ENCODE data around the gene CHMP4A.
"Not testable (repeated sequence)": the region's sequence is repeated elsewhere in the genome, so short reads cannot be mapped to it uniquely, and the experiment has no call there.

Gene CHMP4A

DNA sequence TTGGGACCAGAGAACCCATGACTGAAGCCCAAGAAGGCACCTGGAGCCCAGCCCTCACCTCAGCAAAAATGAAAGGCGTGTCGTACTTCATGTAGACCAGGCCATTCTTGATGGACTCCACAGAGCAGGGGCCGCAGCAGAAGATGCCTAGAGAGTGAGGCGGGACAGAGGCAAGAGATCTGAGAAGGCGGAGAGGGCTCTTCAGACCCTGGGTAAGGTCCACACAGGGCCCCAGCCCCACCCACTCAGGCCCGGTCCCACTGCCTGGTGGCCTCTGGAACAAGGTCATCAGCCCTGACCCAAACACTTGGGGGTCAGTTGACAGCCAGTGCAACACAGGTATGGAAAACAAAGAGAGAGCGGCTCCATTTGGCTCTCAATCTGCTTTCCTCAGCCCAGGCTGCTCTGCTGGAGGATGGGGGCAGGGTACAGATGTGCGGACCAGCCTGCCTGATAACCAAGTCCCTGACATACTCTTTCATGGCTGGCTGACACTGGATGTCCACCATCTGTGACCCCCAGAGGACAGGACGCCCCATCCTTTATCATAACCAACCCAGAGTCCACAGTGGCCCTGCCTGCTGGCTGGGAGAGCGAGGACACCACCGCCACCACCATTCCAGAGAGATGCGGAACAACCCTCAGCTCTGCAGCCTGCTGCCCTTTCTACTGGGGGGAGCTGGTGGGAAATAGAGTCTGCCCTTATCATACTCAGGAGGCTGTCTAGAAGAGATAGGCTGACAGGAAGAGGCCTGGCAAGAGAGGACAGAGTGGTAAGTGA, 42.8 kb upstream of the CHMP4A start:
- DNase-seq (ENCODE audit: insufficient read length): no peak
- TF ChIP-seq POLR2A (IDR thresholded peaks at IDR 0.05; ENCODE audit: low read depth, low read length) (no peak), TAF1 (IDR thresholded peaks at IDR 0.05; ENCODE audit: borderline replicate concordance, low read depth, low read length) (no peak), POLR2AphosphoS5 (IDR thresholded peaks at IDR 0.05; ENCODE audit: low read depth, low read length) (no peak)
- FAIRE-seq: no peak

DNA sequence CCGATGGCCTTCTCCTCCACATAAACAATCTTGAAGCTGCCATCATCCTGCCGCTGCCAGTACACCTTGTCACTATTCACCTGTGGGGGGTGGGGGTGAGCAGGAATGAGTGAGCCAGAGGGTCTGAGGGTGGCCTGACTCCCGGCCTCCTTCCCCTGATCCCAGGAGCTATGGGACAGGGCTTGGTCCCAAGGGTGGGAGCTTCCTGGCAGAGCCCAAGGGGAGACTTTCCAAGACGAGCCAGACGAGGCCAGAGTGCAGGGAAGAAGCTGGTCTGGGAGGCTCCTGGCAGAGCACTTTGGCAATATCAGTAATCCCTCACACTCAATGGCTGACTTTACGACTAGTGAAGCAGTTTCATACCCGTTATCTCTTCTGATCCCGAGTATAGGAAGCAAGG, 42.1 kb upstream of the CHMP4A start:
- DNase-seq (ENCODE audit: insufficient read length) (no peak), FAIRE-seq (no peak)
- TF ChIP-seq TAF1 (IDR thresholded peaks at IDR 0.05; ENCODE audit: borderline replicate concordance, low read depth, low read length) (no peak), POLR2A (IDR thresholded peaks at IDR 0.05; ENCODE audit: low read depth, low read length) (no peak), POLR2AphosphoS5 (IDR thresholded peaks at IDR 0.05; ENCODE audit: low read depth, low read length) (no peak)

DNA sequence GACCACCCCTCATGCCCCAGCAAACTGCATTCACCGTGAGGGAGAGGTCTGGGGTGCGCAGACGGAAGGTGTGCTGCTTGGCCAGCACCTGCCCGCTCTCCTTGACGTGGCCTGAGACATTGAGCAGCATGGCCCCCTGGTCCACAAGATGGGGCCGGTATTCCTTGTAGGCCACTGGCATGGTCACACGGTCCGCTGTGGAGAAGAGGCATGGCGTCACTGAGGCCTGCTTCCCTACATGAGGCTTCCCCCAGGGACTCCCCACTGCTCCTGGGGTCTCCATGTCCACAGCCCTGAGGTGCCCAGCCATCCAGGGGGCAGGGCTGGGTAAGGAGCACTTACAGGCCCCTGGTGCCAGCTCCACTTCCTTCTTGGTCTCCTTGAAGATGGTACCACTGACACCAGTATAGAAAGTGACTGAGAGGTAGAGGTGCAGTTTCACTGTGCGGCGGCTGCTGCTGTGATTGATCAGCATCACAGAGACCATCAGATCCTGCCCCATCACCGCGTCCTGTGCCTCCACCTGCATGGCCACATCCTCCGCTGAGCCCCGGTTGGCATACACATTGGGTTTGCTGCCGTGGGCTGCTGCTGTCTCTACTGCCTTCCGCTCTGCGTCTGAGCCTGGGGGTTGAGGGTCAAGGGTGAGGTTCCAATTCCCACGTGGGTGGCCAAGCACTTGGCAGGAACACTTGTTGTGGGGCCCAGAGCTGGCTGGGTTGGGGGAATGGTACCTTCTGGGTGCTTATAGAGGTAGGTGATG, 41.5 kb upstream of the CHMP4A start:
- no peak for FAIRE-seq
- no peak for TF ChIP-seq TAF1 (IDR thresholded peaks at IDR 0.05; ENCODE audit: borderline replicate concordance, low read depth, low read length)
- no peak for TF ChIP-seq POLR2AphosphoS5 (IDR thresholded peaks at IDR 0.05; ENCODE audit: low read depth, low read length)
- no peak for TF ChIP-seq POLR2A (IDR thresholded peaks at IDR 0.05; ENCODE audit: low read depth, low read length)
- DNase-seq (ENCODE audit: insufficient read length): no peak

DNA sequence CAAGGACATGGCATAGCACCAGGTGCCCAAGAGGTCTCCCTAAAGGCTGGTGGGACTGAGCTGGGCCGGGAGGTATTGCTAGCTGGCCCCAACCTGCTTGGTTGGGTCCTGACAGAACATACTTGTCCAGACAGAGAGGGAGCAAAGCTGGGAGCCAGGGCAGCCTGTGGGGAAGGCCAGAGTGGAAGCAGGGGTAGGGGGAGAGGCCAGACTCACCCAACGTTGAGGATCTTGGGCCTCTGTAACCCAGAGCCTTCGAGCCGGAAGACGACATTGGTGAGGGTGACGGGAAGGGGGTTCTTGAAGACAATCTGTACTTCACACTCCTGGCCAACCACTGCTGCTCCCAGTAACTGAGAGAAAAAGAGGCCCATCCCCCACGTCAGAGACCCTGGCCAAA, 40.6 kb upstream of the CHMP4A start:
- DNase-seq (ENCODE audit: insufficient read length) (no peak), FAIRE-seq (no peak)
- TF ChIP-seq POLR2A (IDR thresholded peaks at IDR 0.05; ENCODE audit: low read depth, low read length) (no peak), TAF1 (IDR thresholded peaks at IDR 0.05; ENCODE audit: borderline replicate concordance, low read depth, low read length) (no peak), POLR2AphosphoS5 (IDR thresholded peaks at IDR 0.05; ENCODE audit: low read depth, low read length) (no peak)

DNA sequence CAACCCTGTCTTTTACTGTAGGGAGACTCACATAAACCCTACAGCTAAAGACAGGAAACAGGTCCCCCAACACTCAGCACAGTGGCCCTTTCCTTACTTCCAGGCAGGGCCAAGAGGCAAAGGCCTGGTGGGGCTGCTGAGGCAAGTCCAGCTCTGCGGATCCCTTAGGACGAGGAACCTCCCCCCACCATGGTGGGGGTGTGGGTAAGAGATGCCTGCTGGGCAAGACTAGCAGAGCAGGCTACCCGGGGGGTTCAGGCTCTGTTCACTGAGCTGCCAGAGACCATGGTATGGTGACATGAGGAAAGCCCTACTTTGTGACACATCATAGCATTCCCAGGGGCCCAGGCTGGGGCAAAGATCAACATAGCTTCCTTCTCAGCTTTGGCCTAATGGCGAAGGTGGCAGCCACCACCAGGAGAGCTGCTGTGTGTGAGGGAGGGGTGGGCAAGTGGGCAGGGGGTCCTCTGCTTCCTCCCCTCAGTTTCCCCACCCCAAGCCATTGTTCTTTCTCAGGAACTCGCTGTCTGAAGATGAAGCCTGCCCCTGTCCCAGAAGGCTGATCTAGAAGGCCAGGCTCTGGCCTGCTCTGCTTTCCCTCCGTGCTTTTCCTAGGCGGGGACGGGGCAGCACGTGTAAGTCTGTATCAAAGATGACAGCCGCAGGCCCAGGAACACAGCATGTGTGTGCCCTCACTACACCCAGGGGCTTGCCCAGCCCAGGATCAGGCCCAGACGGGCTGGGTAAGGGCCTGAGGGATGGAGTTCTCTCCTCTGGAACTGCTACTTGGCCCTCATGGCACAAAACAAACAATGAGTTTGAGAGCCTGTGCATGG, 39.2 kb upstream of the CHMP4A start:
- TF ChIP-seq POLR2AphosphoS5 (IDR thresholded peaks at IDR 0.05; ENCODE audit: low read depth, low read length): no peak
- DNase-seq (ENCODE audit: insufficient read length) (no peak), FAIRE-seq (no peak)

DNA sequence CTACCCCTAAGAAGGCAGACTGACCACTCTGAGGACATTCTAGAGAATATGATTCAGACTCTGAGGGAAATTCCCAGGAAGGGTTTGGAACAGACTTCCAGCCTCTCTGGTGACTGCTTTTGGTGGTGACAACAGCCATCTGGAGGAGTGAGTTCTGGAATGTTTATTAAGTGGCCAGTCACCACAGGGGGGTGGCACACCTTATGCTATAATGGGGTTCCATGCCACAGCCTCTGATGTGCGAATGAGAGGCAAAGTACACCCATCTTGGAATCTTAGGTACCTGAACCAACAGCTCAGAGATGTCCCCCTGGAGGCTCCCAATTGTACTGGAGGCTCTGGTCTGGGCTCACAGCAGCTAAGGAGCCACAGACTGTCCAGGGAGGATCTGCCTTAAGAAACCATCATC, 38.6 kb upstream of the CHMP4A start:
- FAIRE-seq (no peak), DNase-seq (ENCODE audit: insufficient read length) (no peak)
- TF ChIP-seq POLR2A (IDR thresholded peaks at IDR 0.05; ENCODE audit: low read depth, low read length) (no peak), TAF1 (IDR thresholded peaks at IDR 0.05; ENCODE audit: borderline replicate concordance, low read depth, low read length) (no peak), POLR2AphosphoS5 (IDR thresholded peaks at IDR 0.05; ENCODE audit: low read depth, low read length) (no peak)

DNA sequence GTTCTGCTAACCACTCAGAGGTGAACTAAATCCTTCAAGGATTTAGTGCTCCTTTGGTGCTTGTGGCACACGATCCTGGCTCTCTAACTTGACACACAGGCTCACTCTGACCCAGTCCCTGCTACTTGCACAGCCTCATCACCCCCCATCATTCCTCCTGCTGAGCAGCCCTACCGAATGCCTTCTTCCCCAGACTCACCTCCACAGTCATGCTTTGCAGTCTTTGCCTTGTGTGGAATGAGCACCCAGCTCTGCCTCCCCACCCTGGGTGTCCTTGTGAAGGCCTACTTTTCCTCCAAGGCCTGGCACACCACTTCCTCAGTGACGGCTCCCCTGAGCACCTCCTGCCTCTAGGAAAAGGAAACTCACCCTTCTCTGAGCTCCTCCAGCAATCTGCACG, 37.1 kb upstream of the CHMP4A start:
- TF ChIP-seq POLR2AphosphoS5 (IDR thresholded peaks at IDR 0.05; ENCODE audit: low read depth, low read length) (no peak), POLR2A (IDR thresholded peaks at IDR 0.05; ENCODE audit: low read depth, low read length) (no peak)
- DNase-seq (ENCODE audit: insufficient read length) (no peak), FAIRE-seq (no peak)

DNA sequence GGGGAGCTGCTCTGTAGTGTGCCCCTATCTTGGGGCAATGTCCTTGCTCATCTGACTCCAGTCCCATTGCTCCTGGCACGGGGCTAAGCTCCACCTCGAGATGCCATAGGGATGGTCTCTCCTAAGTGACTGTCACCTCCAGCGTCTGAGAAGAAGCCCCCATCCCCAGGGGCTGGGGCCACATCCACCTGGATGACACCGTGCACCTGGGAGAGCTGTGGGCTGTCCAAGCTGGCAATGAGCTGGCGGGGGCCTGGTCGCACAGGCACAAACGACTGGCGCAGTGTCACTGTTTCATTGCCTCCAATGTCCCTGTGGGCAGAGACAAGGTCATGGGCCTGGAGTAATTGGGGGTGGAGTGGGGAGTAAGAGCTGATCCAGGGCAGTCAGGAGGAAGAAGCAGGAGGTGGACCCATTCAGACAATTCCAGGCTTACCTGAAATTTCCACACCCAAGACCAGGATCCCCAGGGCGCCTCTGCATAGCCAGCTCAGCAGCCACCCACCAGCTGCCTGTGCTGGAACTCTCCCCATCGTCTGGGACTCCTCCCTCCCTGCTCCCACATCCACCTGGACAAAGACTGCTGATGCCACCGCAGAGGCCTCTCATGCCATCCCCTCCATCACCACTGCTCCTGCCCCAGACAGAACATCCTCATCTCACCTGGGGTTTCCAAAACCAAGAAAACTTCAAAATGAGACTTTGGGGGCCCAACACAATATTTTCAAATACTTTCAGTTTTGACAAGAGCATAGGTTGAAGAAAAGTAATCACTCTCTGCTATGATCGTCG, 36.1 kb upstream of the CHMP4A start:
- no peak for DNase-seq (ENCODE audit: insufficient read length)
- no peak for FAIRE-seq
- TF ChIP-seq POLR2AphosphoS5 (IDR thresholded peaks at IDR 0.05; ENCODE audit: low read depth, low read length) (no peak), TAF1 (IDR thresholded peaks at IDR 0.05; ENCODE audit: borderline replicate concordance, low read depth, low read length) (no peak), POLR2A (IDR thresholded peaks at IDR 0.05; ENCODE audit: low read depth, low read length) (no peak)

DNA sequence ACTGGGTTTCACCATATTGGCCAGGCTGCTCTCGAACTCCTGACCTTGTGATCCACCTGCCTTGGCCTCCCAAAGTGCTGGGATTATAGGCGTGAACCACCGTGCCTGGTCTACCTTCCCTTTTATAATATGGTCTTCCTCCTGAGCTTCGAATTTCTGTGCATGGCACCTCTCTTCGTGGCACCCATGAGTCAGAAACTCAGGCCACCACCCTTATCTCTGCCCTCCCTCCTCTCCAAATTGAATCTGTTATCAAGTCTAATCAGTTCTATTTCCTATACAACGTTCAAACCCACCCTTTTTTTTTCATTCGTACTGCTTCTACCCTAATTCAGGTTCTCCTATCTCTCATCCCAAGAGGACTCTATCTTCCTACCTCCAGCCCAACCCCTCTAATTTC, 34.1 kb upstream of the CHMP4A start:
- no peak for TF ChIP-seq TAF1 (IDR thresholded peaks at IDR 0.05; ENCODE audit: borderline replicate concordance, low read depth, low read length)
- TF ChIP-seq POLR2A (IDR thresholded peaks at IDR 0.05; ENCODE audit: low read depth, low read length): no peak
- no peak for TF ChIP-seq POLR2AphosphoS5 (IDR thresholded peaks at IDR 0.05; ENCODE audit: low read depth, low read length)
- FAIRE-seq (no peak), DNase-seq (ENCODE audit: insufficient read length) (no peak)

DNA sequence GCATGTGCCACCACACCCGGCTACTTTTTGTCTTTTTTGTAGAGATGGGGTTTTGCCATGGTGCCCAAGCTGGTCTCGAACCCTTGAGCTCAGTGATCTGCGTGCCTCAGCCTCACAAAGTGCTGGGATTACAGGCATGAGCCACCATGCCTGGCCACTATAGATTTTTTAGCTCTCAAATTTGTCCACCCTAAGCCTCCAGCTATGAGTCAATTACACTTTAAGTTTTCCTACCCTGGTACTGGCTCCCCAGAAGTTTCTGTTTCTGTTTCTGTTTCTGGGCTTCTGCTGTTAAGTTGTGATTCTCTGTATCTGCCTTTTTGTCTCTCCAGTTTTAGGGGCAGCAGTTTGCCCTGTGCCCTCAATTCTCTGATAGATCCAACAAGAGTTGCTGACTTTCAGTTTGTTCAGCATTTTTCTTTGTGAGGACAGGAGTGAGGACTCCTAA, 33.5 kb upstream of the CHMP4A start:
- FAIRE-seq (peak; percentile 65), DNase-seq (ENCODE audit: insufficient read length) (no peak)
- TF ChIP-seq POLR2A (IDR thresholded peaks at IDR 0.05; ENCODE audit: low read depth, low read length) (no peak), POLR2AphosphoS5 (IDR thresholded peaks at IDR 0.05; ENCODE audit: low read depth, low read length) (no peak), TAF1 (IDR thresholded peaks at IDR 0.05; ENCODE audit: borderline replicate concordance, low read depth, low read length) (no peak)

DNA sequence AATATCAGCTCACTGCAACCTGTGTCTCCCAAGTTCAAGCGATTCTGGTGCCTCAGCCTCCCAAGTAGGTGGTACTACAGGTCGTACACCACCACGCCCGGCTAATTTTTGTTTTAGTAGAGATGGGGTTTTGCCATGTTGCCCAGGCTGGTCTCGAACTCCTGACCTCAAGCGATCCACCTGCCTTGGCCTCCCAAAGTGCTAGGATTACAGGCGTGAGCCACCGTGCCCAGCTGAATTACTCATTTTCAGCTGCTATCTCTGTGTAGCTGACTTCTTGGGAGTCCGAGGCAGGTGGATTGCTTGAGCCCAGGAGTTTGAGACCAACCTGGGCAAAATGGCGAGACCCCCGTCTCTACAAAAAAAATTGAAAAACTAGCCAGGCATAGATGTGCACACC, 32.1 kb upstream of the CHMP4A start:
- not testable (repeated sequence) for FAIRE-seq; DNase-seq (ENCODE audit: insufficient read length)

Data from GM12892 (cell line).